ENCODE results near the gene CSN2.
A peak's percentile ranks its signal among the peaks of the same experiment; 100 is the strongest.

CSN2 gene, protein sequence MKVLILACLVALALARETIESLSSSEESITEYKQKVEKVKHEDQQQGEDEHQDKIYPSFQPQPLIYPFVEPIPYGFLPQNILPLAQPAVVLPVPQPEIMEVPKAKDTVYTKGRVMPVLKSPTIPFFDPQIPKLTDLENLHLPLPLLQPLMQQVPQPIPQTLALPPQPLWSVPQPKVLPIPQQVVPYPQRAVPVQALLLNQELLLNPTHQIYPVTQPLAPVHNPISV

GRCh38 chr4:69965628-69966027, at the start of gene CSN2:
CSN2 (minus strand) TSS chr4:69965728; CDS start chr4:69960995, 4,733 bp downstream.
- Histone ChIP-seq H3K79me2 (ENCODE audit: control insufficient read depth, insufficient read depth, low read length, unreplicated experiment) (no peaks in the 10 kb centered on the region), H2AFZ (ENCODE audit: low read length, unreplicated experiment) (no peak within 1 kb of the TSS), H3K36me3 (ENCODE audit: insufficient read depth, low read length) (no peaks in the 10 kb centered on the region), H3K4me3 (ENCODE audit: low read depth, low read length) (no peak within 1 kb of the TSS), H3K4me1 (ENCODE audit: control insufficient read depth, insufficient read depth, low read length, unreplicated experiment) (no peaks in the 10 kb centered on the region), H3K27me3 (ENCODE audit: insufficient read depth, low read length) (no peaks in the 10 kb centered on the region), H3K27ac (ENCODE audit: low read depth, low read length) (no peak within 1 kb of the TSS)

GRCh38 chr4:70008771-70009170, 43.2 kb upstream of the CSN2 start:
- no peak overlapping the region for H2AFZ ChIP-seq (ENCODE audit: low read length, unreplicated experiment)
- no peaks in the 10 kb centered on the region for H3K27me3 ChIP-seq (ENCODE audit: insufficient read depth, low read length)
- H3K4me1 ChIP-seq (ENCODE audit: control insufficient read depth, insufficient read depth, low read length, unreplicated experiment): no peaks in the 10 kb centered on the region
- no peaks in the 10 kb centered on the region for H3K79me2 ChIP-seq (ENCODE audit: control insufficient read depth, insufficient read depth, low read length, unreplicated experiment)
- no peak overlapping the region for H3K27ac ChIP-seq (ENCODE audit: low read depth, low read length)
- no peak overlapping the region for H3K4me3 ChIP-seq (ENCODE audit: low read depth, low read length)
- H3K36me3 ChIP-seq (ENCODE audit: insufficient read depth, low read length): no peaks in the 10 kb centered on the region

- Histone ChIP-seq H2AFZ (ENCODE audit: low read length, unreplicated experiment) (no peak overlapping the region), H3K27me3 (ENCODE audit: insufficient read depth, low read length) (no peaks in the 10 kb centered on the region), H3K36me3 (ENCODE audit: insufficient read depth, low read length) (no peaks in the 10 kb centered on the region), H3K27ac (ENCODE audit: low read depth, low read length) (no peak overlapping the region), H3K79me2 (ENCODE audit: control insufficient read depth, insufficient read depth, low read length, unreplicated experiment) (no peaks in the 10 kb centered on the region), H3K4me1 (ENCODE audit: control insufficient read depth, insufficient read depth, low read length, unreplicated experiment) (peaks cover 4% of the 10 kb centered on the region), H3K4me3 (ENCODE audit: low read depth, low read length) (no peak overlapping the region)
Observed at GRCh38 chr4:70002507-70002906, 37.0 kb upstream of the CSN2 start.

GRCh38 chr4:70000711-70001110, 35.2 kb upstream of the CSN2 start:
- Histone ChIP-seq H3K27ac (ENCODE audit: low read depth, low read length) (no peak overlapping the region), H3K27me3 (ENCODE audit: insufficient read depth, low read length) (no peaks in the 10 kb centered on the region), H2AFZ (ENCODE audit: low read length, unreplicated experiment) (no peak overlapping the region), H3K4me3 (ENCODE audit: low read depth, low read length) (no peak overlapping the region), H3K36me3 (ENCODE audit: insufficient read depth, low read length) (no peaks in the 10 kb centered on the region), H3K79me2 (ENCODE audit: control insufficient read depth, insufficient read depth, low read length, unreplicated experiment) (no peaks in the 10 kb centered on the region), H3K4me1 (ENCODE audit: control insufficient read depth, insufficient read depth, low read length, unreplicated experiment) (peaks cover 4% of the 10 kb centered on the region)

- H3K27me3 ChIP-seq (ENCODE audit: insufficient read depth, low read length): no peaks in the 10 kb centered on the region
- H3K4me3 ChIP-seq (ENCODE audit: low read depth, low read length): peak overlapping the region; percentile 64
- no peaks in the 10 kb centered on the region for H3K79me2 ChIP-seq (ENCODE audit: control insufficient read depth, insufficient read depth, low read length, unreplicated experiment)
- H3K27ac ChIP-seq (ENCODE audit: low read depth, low read length): peak overlapping the region; percentile 7; the same call in 1 of the 2 replicates
- H3K36me3 ChIP-seq (ENCODE audit: insufficient read depth, low read length): no peaks in the 10 kb centered on the region
- H2AFZ ChIP-seq (ENCODE audit: low read length, unreplicated experiment): peak overlapping the region; percentile 73
- peaks cover 4% of the 10 kb centered on the region for H3K4me1 ChIP-seq (ENCODE audit: control insufficient read depth, insufficient read depth, low read length, unreplicated experiment)
Observed at GRCh38 chr4:69999420-69999819, 33.9 kb upstream of the CSN2 start.

DNA sequence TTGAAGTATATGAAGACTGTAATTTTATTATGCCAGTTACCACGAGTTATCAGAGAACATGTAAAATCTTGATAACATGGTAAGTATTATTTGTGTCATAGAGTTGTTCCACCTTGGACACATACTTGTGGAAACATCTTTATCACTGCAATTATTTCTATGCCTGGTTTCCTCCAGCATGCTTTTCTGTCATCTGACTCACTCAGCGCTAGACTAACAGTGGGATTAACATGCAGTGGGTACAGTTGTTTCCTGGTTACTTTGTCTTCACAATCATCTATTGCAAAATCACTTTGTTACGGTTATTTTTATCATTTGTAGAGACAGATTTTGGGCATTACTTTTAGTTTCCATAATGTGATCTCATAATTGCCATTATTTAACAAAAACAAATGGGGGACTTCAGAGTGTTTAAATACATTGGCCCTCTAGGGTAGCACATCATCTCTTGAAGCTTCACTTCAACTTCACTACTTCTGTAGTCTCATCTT, 30.0 kb upstream of the CSN2 start, which contains the start of gene STATH:
TSS of gene STATH (plus strand) at position 441 of the 491 bp plus-strand sequence. CDS start 2,472 bp downstream, outside the sequence.
- no peak within 1 kb of the TSS for H2AFZ ChIP-seq (ENCODE audit: low read length, unreplicated experiment)
- no peaks in the 10 kb centered on the region for H3K27me3 ChIP-seq (ENCODE audit: insufficient read depth, low read length)
- H3K4me3 ChIP-seq (ENCODE audit: low read depth, low read length): no peak within 1 kb of the TSS
- no peaks in the 10 kb centered on the region for H3K36me3 ChIP-seq (ENCODE audit: insufficient read depth, low read length)
- H3K4me1 ChIP-seq (ENCODE audit: control insufficient read depth, insufficient read depth, low read length, unreplicated experiment): peaks cover 4% of the 10 kb centered on the region
- H3K79me2 ChIP-seq (ENCODE audit: control insufficient read depth, insufficient read depth, low read length, unreplicated experiment): no peaks in the 10 kb centered on the region
- no peak within 1 kb of the TSS for H3K27ac ChIP-seq (ENCODE audit: low read depth, low read length)

- no peak overlapping the region for H3K27ac ChIP-seq (ENCODE audit: low read depth, low read length)
Observed at GRCh38 chr4:69994782-69995181, 29.3 kb upstream of the CSN2 start.

GRCh38 chr4:69991016-69991415, 25.5 kb upstream of the CSN2 start:
- Histone ChIP-seq H3K27ac (ENCODE audit: low read depth, low read length) (no peak overlapping the region), H3K27me3 (ENCODE audit: insufficient read depth, low read length) (no peaks in the 10 kb centered on the region), H3K4me1 (ENCODE audit: control insufficient read depth, insufficient read depth, low read length, unreplicated experiment) (no peaks in the 10 kb centered on the region), H3K4me3 (ENCODE audit: low read depth, low read length) (no peak overlapping the region), H3K36me3 (ENCODE audit: insufficient read depth, low read length) (no peaks in the 10 kb centered on the region), H2AFZ (ENCODE audit: low read length, unreplicated experiment) (no peak overlapping the region), H3K79me2 (ENCODE audit: control insufficient read depth, insufficient read depth, low read length, unreplicated experiment) (no peaks in the 10 kb centered on the region)

More at GRCh38 chr4:69994782-69995181, 29.3 kb upstream of the CSN2 start:
- H3K79me2 ChIP-seq (ENCODE audit: control insufficient read depth, insufficient read depth, low read length, unreplicated experiment): no peaks in the 10 kb centered on the region
- H3K27me3 ChIP-seq (ENCODE audit: insufficient read depth, low read length): no peaks in the 10 kb centered on the region
- H3K4me1 ChIP-seq (ENCODE audit: control insufficient read depth, insufficient read depth, low read length, unreplicated experiment): peaks cover 3% of the 10 kb centered on the region
- no peaks in the 10 kb centered on the region for H3K36me3 ChIP-seq (ENCODE audit: insufficient read depth, low read length)
- no peak overlapping the region for H3K4me3 ChIP-seq (ENCODE audit: low read depth, low read length)
- H2AFZ ChIP-seq (ENCODE audit: low read length, unreplicated experiment): no peak overlapping the region

GRCh38 chr4:69986663-69987062, 21.1 kb upstream of the CSN2 start:
- Histone ChIP-seq H2AFZ (ENCODE audit: low read length, unreplicated experiment) (no peak overlapping the region), H3K4me3 (ENCODE audit: low read depth, low read length) (no peak overlapping the region), H3K4me1 (ENCODE audit: control insufficient read depth, insufficient read depth, low read length, unreplicated experiment) (no peaks in the 10 kb centered on the region), H3K36me3 (ENCODE audit: insufficient read depth, low read length) (no peaks in the 10 kb centered on the region), H3K27ac (ENCODE audit: low read depth, low read length) (no peak overlapping the region), H3K27me3 (ENCODE audit: insufficient read depth, low read length) (no peaks in the 10 kb centered on the region), H3K79me2 (ENCODE audit: control insufficient read depth, insufficient read depth, low read length, unreplicated experiment) (no peaks in the 10 kb centered on the region)

DNA sequence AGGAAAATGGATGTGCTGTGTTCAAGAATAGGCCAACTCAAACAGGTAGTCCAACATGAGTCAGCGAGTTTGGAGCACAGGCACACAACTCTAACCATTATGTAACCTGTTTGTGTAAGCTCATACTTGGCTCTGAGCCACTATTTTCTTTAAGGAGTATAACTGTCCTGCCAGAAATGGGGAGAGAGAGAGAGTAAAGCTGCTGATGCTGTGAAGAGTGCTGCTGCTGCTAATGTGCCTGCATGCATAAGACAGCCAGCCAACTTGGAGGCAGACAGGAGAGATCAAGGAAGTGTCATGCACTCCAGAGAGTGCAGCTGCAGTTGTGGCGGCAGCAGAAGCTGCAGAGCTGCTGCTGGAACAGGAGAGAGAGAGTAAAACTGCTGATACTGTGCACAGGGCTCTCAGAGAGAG, 18.5 kb upstream of the CSN2 start:
- H3K27ac ChIP-seq (ENCODE audit: low read depth, low read length): no peak overlapping the region
- H2AFZ ChIP-seq (ENCODE audit: low read length, unreplicated experiment): no peak overlapping the region
- H3K79me2 ChIP-seq (ENCODE audit: control insufficient read depth, insufficient read depth, low read length, unreplicated experiment): no peaks in the 10 kb centered on the region

GRCh38 chr4:69977582-69977981, 12.1 kb upstream of the CSN2 start:
- H2AFZ ChIP-seq (ENCODE audit: low read length, unreplicated experiment): no peak overlapping the region

More for the DNA sequence above, 18.5 kb upstream of the CSN2 start:
- H3K27me3 ChIP-seq (ENCODE audit: insufficient read depth, low read length): no peaks in the 10 kb centered on the region
- no peaks in the 10 kb centered on the region for H3K4me1 ChIP-seq (ENCODE audit: control insufficient read depth, insufficient read depth, low read length, unreplicated experiment)
- no peaks in the 10 kb centered on the region for H3K36me3 ChIP-seq (ENCODE audit: insufficient read depth, low read length)
- no peak overlapping the region for H3K4me3 ChIP-seq (ENCODE audit: low read depth, low read length)

More at GRCh38 chr4:69977582-69977981, 12.1 kb upstream of the CSN2 start:
- H3K36me3 ChIP-seq (ENCODE audit: insufficient read depth, low read length): no peaks in the 10 kb centered on the region
- H3K79me2 ChIP-seq (ENCODE audit: control insufficient read depth, insufficient read depth, low read length, unreplicated experiment): no peaks in the 10 kb centered on the region
- no peaks in the 10 kb centered on the region for H3K4me1 ChIP-seq (ENCODE audit: control insufficient read depth, insufficient read depth, low read length, unreplicated experiment)
- no peak overlapping the region for H3K27ac ChIP-seq (ENCODE audit: low read depth, low read length)
- no peak overlapping the region for H3K4me3 ChIP-seq (ENCODE audit: low read depth, low read length)
- no peaks in the 10 kb centered on the region for H3K27me3 ChIP-seq (ENCODE audit: insufficient read depth, low read length)
